Measurements from ENCODE around the gene LZTFL1. TPM values are rescaled to one million over a fixed set of nuclear protein-coding genes. Genes with fewer than 3 reads are reported as not detected.
A peak's percentile ranks its signal among the peaks of the same experiment; 100 is the strongest.
"Not testable (repeated sequence)": the region's sequence is repeated elsewhere in the genome, so short reads cannot be mapped to it uniquely, and the experiment has no call there.

LZTFL1 gene
- total RNA-seq, 2 experiments from 2014 or later: 5.1 to 6.7 TPM

GRCh38 chr3:45861043-45861719 is 19.3 kb upstream of the LZTFL1 start:
- ATAC-seq: no peak
- H3K36me3 Mint-ChIP-seq (ENCODE audit: low read depth): peaks cover 2% of the 10 kb centered on the region
- POLR2A ChIA-PET: no interaction called here

GRCh38 chr3:45860481-45860880 is 18.6 kb upstream of the LZTFL1 start:
- ChIA-PET CTCF (interaction anchor here (0.7 to 1.2 kb wide), 2 partner anchors 8 to 201 kb away, joined by 3 read pairs; no protein-coding TSS in a partner anchor), POLR2A (no interaction called here)
- DNase-seq (no peak), ATAC-seq (no peak)
- H3K27ac Mint-ChIP-seq: no peak overlapping the region
- H3K36me3 Mint-ChIP-seq (ENCODE audit: low read depth): peaks cover 2% of the 10 kb centered on the region
- H3K4me1 Mint-ChIP-seq (ENCODE audit: low read depth): peaks cover 16% of the 10 kb centered on the region
- no peak overlapping the region for H3K4me3 Mint-ChIP-seq
- peaks cover 61% of the 10 kb centered on the region for H3K27me3 Mint-ChIP-seq (ENCODE audit: low read depth)
- H3K9me3 Mint-ChIP-seq (ENCODE audit: insufficient read depth): peaks cover 6% of the 10 kb centered on the region

More at GRCh38 chr3:45861043-45861719, 19.3 kb upstream of the LZTFL1 start:
- Mint-ChIP-seq H3K4me3 (no peak overlapping the region), H3K4me1 (ENCODE audit: low read depth) (peaks cover 22% of the 10 kb centered on the region), H3K9me3 (ENCODE audit: insufficient read depth) (peaks cover 6% of the 10 kb centered on the region), H3K27me3 (ENCODE audit: low read depth) (peaks cover 63% of the 10 kb centered on the region), H3K27ac (no peak overlapping the region)
- DNase-seq: no peak
- CTCF ChIA-PET: interaction anchor here (0.7 to 1.6 kb wide), 3 partner anchors 8 to 201 kb away, joined by 3 to 4 read pairs (median 3); no protein-coding TSS in a partner anchor

GRCh38 chr3:45858809-45859543 is 17.1 kb upstream of the LZTFL1 start:
- ChIA-PET POLR2A (interaction anchor here (0.6 kb wide), 1 partner anchor 229 kb away, joined by 3 read pairs; no protein-coding TSS in a partner anchor), CTCF (no interaction called here)

GRCh38 chr3:45857024-45857423 is 15.1 kb upstream of the LZTFL1 start:
- H3K27me3 Mint-ChIP-seq (ENCODE audit: low read depth): peaks cover 61% of the 10 kb centered on the region
- DNase-seq; POLR2A ChIA-PET; H3K9me3 Mint-ChIP-seq (ENCODE audit: insufficient read depth); H3K4me3 Mint-ChIP-seq; ATAC-seq; CTCF ChIA-PET; H3K36me3 Mint-ChIP-seq (ENCODE audit: low read depth); H3K27ac Mint-ChIP-seq: not testable (repeated sequence)
- H3K4me1 Mint-ChIP-seq (ENCODE audit: low read depth): peaks cover 15% of the 10 kb centered on the region

More at GRCh38 chr3:45858809-45859543, 17.1 kb upstream of the LZTFL1 start:
- Mint-ChIP-seq H3K9me3 (ENCODE audit: insufficient read depth) (peaks cover 12% of the 10 kb centered on the region), H3K4me1 (ENCODE audit: low read depth) (peaks cover 8% of the 10 kb centered on the region), H3K36me3 (ENCODE audit: low read depth) (peaks cover 2% of the 10 kb centered on the region), H3K27me3 (ENCODE audit: low read depth) (peaks cover 63% of the 10 kb centered on the region), H3K27ac (no peak overlapping the region), H3K4me3 (no peak overlapping the region)
- ATAC-seq (no peak), DNase-seq (no peak)

GRCh38 chr3:45856323-45856722 is 14.4 kb upstream of the LZTFL1 start:
- ATAC-seq; DNase-seq; CTCF ChIA-PET; H3K27ac Mint-ChIP-seq; H3K4me3 Mint-ChIP-seq; H3K36me3 Mint-ChIP-seq (ENCODE audit: low read depth); H3K9me3 Mint-ChIP-seq (ENCODE audit: insufficient read depth): not testable (repeated sequence)
- Mint-ChIP-seq H3K4me1 (ENCODE audit: low read depth) (peaks cover 14% of the 10 kb centered on the region), H3K27me3 (ENCODE audit: low read depth) (peaks cover 58% of the 10 kb centered on the region)
- POLR2A ChIA-PET: interaction anchor here (0.6 kb wide), 1 partner anchor 530 kb away, joined by 3 read pairs; no protein-coding TSS in a partner anchor

GRCh38 chr3:45852828-45853227 is 10.9 kb upstream of the LZTFL1 start:
- peaks cover 10% of the 10 kb centered on the region for H3K4me1 Mint-ChIP-seq (ENCODE audit: low read depth)
- no peak for ATAC-seq
- H3K36me3 Mint-ChIP-seq (ENCODE audit: low read depth): peaks cover 2% of the 10 kb centered on the region
- ChIA-PET POLR2A (no interaction called here), CTCF (interaction anchor here (1.0 to 1.6 kb wide), 4 partner anchors 8 to 226 kb away, joined by 3 to 4 read pairs (median 3); no protein-coding TSS in a partner anchor)
- peaks cover 65% of the 10 kb centered on the region for H3K27me3 Mint-ChIP-seq (ENCODE audit: low read depth)
- H3K4me3 Mint-ChIP-seq: no peak overlapping the region
- H3K9me3 Mint-ChIP-seq (ENCODE audit: insufficient read depth): peaks cover 7% of the 10 kb centered on the region
- H3K27ac Mint-ChIP-seq: no peak overlapping the region
- no peak for DNase-seq

GRCh38 chr3:45848392-45848791 is 6.5 kb upstream of the LZTFL1 start:
- POLR2A ChIA-PET: no interaction called here
- Mint-ChIP-seq H3K27me3 (ENCODE audit: low read depth) (peaks cover 53% of the 10 kb centered on the region), H3K9me3 (ENCODE audit: insufficient read depth) (no peaks in the 10 kb centered on the region)

GRCh38 chr3:45844616-45845015 is 2.7 kb upstream of the LZTFL1 start:
- ATAC-seq: no peak

More at GRCh38 chr3:45848392-45848791, 6.5 kb upstream of the LZTFL1 start:
- CTCF ChIA-PET: no interaction called here
- no peak overlapping the region for H3K4me3 Mint-ChIP-seq
- H3K36me3 Mint-ChIP-seq (ENCODE audit: low read depth): no peaks in the 10 kb centered on the region
- ATAC-seq (no peak), DNase-seq (no peak)
- no peak overlapping the region for H3K27ac Mint-ChIP-seq
- H3K4me1 Mint-ChIP-seq (ENCODE audit: low read depth): peaks cover 22% of the 10 kb centered on the region

GRCh38 chr3:45842851-45843625 is 1.1 kb upstream of the LZTFL1 start:
- ChIA-PET CTCF (interaction anchor here (0.9 to 2.9 kb wide), 9 partner anchors 8 to 529 kb away, joined by 3 to 11 read pairs (median 3); no protein-coding TSS in a partner anchor), POLR2A (no interaction called here)
- Mint-ChIP-seq H3K4me3 (peak overlapping the region; percentile 90), H3K9me3 (ENCODE audit: insufficient read depth) (no peaks in the 10 kb centered on the region), H3K27ac (no peak overlapping the region), H3K36me3 (ENCODE audit: low read depth) (no peaks in the 10 kb centered on the region), H3K27me3 (ENCODE audit: low read depth) (peaks cover 43% of the 10 kb centered on the region), H3K4me1 (ENCODE audit: low read depth) (peaks cover 30% of the 10 kb centered on the region)
- DNase-seq (no peak), ATAC-seq (no peak)

More at GRCh38 chr3:45844616-45845015, 2.7 kb upstream of the LZTFL1 start:
- no peak overlapping the region for H3K27ac Mint-ChIP-seq
- peaks cover 46% of the 10 kb centered on the region for H3K27me3 Mint-ChIP-seq (ENCODE audit: low read depth)
- peaks cover 30% of the 10 kb centered on the region for H3K4me1 Mint-ChIP-seq (ENCODE audit: low read depth)
- no peaks in the 10 kb centered on the region for H3K36me3 Mint-ChIP-seq (ENCODE audit: low read depth)
- no peaks in the 10 kb centered on the region for H3K9me3 Mint-ChIP-seq (ENCODE audit: insufficient read depth)
- POLR2A ChIA-PET: no interaction called here
- no peak overlapping the region for H3K4me3 Mint-ChIP-seq
- CTCF ChIA-PET: interaction anchor here (0.7 kb wide), 1 partner anchor 184 kb away, joined by 3 read pairs; no protein-coding TSS in a partner anchor
- DNase-seq: no peak

GRCh38 chr3:45841420-45841756 is 531 bp downstream of the LZTFL1 start:
- peaks cover 30% of the 10 kb centered on the region for H3K4me1 Mint-ChIP-seq (ENCODE audit: low read depth)
- no peaks in the 10 kb centered on the region for H3K36me3 Mint-ChIP-seq (ENCODE audit: low read depth)
- H3K27me3 Mint-ChIP-seq (ENCODE audit: low read depth): peaks cover 31% of the 10 kb centered on the region
- H3K27ac Mint-ChIP-seq: peak overlapping the region; percentile 82
- CTCF ChIA-PET: interaction anchor here (0.9 to 2.9 kb wide), 13 partner anchors 9 to 372 kb away, joined by 3 to 11 read pairs (median 4); partner anchors contain the start of gene CXCR6
- H3K9me3 Mint-ChIP-seq (ENCODE audit: insufficient read depth): no peaks in the 10 kb centered on the region
- POLR2A ChIA-PET: interaction anchor here (1.5 kb wide), 1 partner anchor 15 kb away, joined by 3 read pairs; no protein-coding TSS in a partner anchor
- ATAC-seq (peak; percentile 57), DNase-seq (no peak)
- peak overlapping the region; percentile 90 for H3K4me3 Mint-ChIP-seq

- Mint-ChIP-seq H3K4me1 (ENCODE audit: low read depth) (peaks cover 18% of the 10 kb centered on the region), H3K27me3 (ENCODE audit: low read depth) (peaks cover 22% of the 10 kb centered on the region), H3K36me3 (ENCODE audit: low read depth) (no peaks in the 10 kb centered on the region), H3K4me3 (no peak overlapping the region), H3K27ac (no peak overlapping the region), H3K9me3 (ENCODE audit: insufficient read depth) (no peaks in the 10 kb centered on the region)
- DNase-seq: no peak
- no peak for ATAC-seq
- ChIA-PET CTCF (no interaction called here), POLR2A (no interaction called here)
These were observed 3.5 kb downstream of the LZTFL1 start for GRCh38 chr3:45838466-45838865.
